ENCODE data around the gene SSR2. TPM values are rescaled to one million over a fixed set of nuclear protein-coding genes. Genes with fewer than 3 reads are reported as not detected.

SSR2 gene
- total and polyA plus RNA-seq, 2 experiments from 2014 or later = 136 to 291 TPM

- TF ChIP-seq ZNF462 (CRISPR knock-in tag; IDR thresholded peaks at IDR 0.05) (no peak), NANOG (IDR thresholded peaks at IDR 0.05; ENCODE audit: borderline replicate concordance) (no peak)
These were observed 56.6 kb downstream of the SSR2 start (continued) for GRCh38 chr1:155964193-155964592.

- H3K27me3 Mint-ChIP-seq (ENCODE audit: insufficient read depth, low read depth, poor library complexity) = peaks cover 6% of the 10 kb centered on the region
- no peak overlapping the region for H3K4me2 ChIP-seq
- no peaks in the 10 kb centered on the region for H3K9me3 Mint-ChIP-seq
- H3K4me1 ChIP-seq (ENCODE audit: insufficient read depth) = peaks cover 9% of the 10 kb centered on the region
- peaks cover 16% of the 10 kb centered on the region for H3K4me1 Mint-ChIP-seq
- H3K27ac ChIP-seq (ENCODE audit: low read depth) = no peak overlapping the region
- peaks cover 6% of the 10 kb centered on the region; the same call in 1 of the 2 replicates for H4K20me1 ChIP-seq (replicated peaks; ENCODE audit: insufficient read depth)
- peaks cover 85% of the 10 kb centered on the region for H3K36me3 Mint-ChIP-seq (ENCODE audit: low read depth)
- TF ChIP-seq NANOG (IDR thresholded peaks at IDR 0.05; ENCODE audit: borderline replicate concordance) = no peak
- peak; percentile 18 for TF ChIP-seq EZH2phosphoT487 (IDR thresholded peaks at IDR 0.05; ENCODE audit: unreplicated experiment)
- peaks cover 18% of the 10 kb centered on the region; the same call in 1 of the 2 replicates for H3F3A ChIP-seq (replicated peaks; ENCODE audit: low read depth)
- H3K79me2 ChIP-seq (replicated peaks; ENCODE audit: insufficient read depth) = peaks cover 2% of the 10 kb centered on the region; the same call in 1 of the 2 replicates
- no peak overlapping the region for H3K4me3 ChIP-seq
- no peak overlapping the region for H3K27ac Mint-ChIP-seq
- DNase-seq (ENCODE audit: low spot score) (no peak), ATAC-seq (no peak)
- no peak overlapping the region for H3K4me3 Mint-ChIP-seq
- peaks cover 31% of the 10 kb centered on the region for H3K36me3 ChIP-seq (ENCODE audit: insufficient read depth)
- H3K9me2 ChIP-seq (ENCODE audit: insufficient read depth) = no peaks in the 10 kb centered on the region
- H3K27me3 ChIP-seq (ENCODE audit: insufficient read depth) = no peaks in the 10 kb centered on the region
- no peak overlapping the region for H2AFZ ChIP-seq
These were observed 58.0 kb downstream of the SSR2 start for GRCh38 chr1:155962599-155963211.
